ENCODE data around the gene GRAMD4. TPM values are rescaled to one million over a fixed set of nuclear protein-coding genes. Genes with fewer than 3 reads are reported as not detected.

GRAMD4 gene
- total RNA-seq, 1 experiment from 2014 or later, result 19.8 TPM

- no peak overlapping the region for H3K23ac ChIP-seq (ENCODE audit: insufficient read length, low read depth, low read length)
- H2BK5ac ChIP-seq (ENCODE audit: insufficient read length, low read length), result no peak overlapping the region
- no peak for DNase-seq
- no peak overlapping the region for H2AFZ ChIP-seq (ENCODE audit: low read length)
- no peak overlapping the region for H2BK20ac ChIP-seq (ENCODE audit: low read depth, low read length, poor library complexity, severe bottlenecking)
- H3K14ac ChIP-seq (ENCODE audit: insufficient read depth, low read length), result peak overlapping the region; percentile 60; the same call in 1 of the 2 replicates
- H3K4me1 ChIP-seq (ENCODE audit: insufficient read depth, low read length), result no peaks in the 10 kb centered on the region; the same call in 1 of the 2 replicates
- no peak overlapping the region for H2BK15ac ChIP-seq (ENCODE audit: low read depth, low read length)
- no peak overlapping the region for H3K18ac ChIP-seq (ENCODE audit: insufficient read length, low read depth, low read length)
- H4K8ac ChIP-seq (replicated peaks; ENCODE audit: insufficient read length, low read depth, low read length), result no peak overlapping the region
- no peak overlapping the region for H2AK5ac ChIP-seq (ENCODE audit: insufficient read length, low read length)
- Mint-ChIP-seq H3K4me3 (no peak overlapping the region), H3K36me3 (ENCODE audit: insufficient read depth in 1 of 3, low read depth in 3 of 3) (peaks cover 0 to 4% (median 0%) of the 10 kb centered on the region in 3 experiments; a peak in 2 of 7 replicates), H3K27me3 (ENCODE audit: low read depth) (no peaks in the 10 kb centered on the region), H3K4me1 (peaks cover 19 to 25% of the 10 kb centered on the region in 2 experiments), H3K9me3 (no peaks in the 10 kb centered on the region; a peak in 1 of 5 replicates), H3K27ac (peak overlapping the region; percentile 52 to 86 (median 63); a peak in 4 of 7 replicates)
- no peaks in the 10 kb centered on the region for H3K9me3 ChIP-seq (ENCODE audit: control insufficient read depth, low read depth, low read length)
- H3K56ac ChIP-seq (ENCODE audit: insufficient read length, low read depth, low read length), result no peak overlapping the region
- no peaks in the 10 kb centered on the region for H3K79me2 ChIP-seq (ENCODE audit: insufficient read depth, low read length)
- H4K91ac ChIP-seq (ENCODE audit: insufficient read length, low read depth, low read length), result no peak overlapping the region
- no CpG with 5 or more reads among the region's 17 CpGs for WGBS (ENCODE audit: extremely low coverage, insufficient read length, low lambda C conversion rate)
- no peaks in the 10 kb centered on the region for H3K27me3 ChIP-seq (ENCODE audit: insufficient read depth, low read length)
- no peak overlapping the region for H2BK120ac ChIP-seq (ENCODE audit: low read depth, low read length, poor library complexity, severe bottlenecking)
- no peak overlapping the region for H4K5ac ChIP-seq (ENCODE audit: insufficient read length, low read depth, low read length)
- H3T11ph ChIP-seq (ENCODE audit: low read length), result no peak overlapping the region
- TF ChIP-seq, protein P1, sequence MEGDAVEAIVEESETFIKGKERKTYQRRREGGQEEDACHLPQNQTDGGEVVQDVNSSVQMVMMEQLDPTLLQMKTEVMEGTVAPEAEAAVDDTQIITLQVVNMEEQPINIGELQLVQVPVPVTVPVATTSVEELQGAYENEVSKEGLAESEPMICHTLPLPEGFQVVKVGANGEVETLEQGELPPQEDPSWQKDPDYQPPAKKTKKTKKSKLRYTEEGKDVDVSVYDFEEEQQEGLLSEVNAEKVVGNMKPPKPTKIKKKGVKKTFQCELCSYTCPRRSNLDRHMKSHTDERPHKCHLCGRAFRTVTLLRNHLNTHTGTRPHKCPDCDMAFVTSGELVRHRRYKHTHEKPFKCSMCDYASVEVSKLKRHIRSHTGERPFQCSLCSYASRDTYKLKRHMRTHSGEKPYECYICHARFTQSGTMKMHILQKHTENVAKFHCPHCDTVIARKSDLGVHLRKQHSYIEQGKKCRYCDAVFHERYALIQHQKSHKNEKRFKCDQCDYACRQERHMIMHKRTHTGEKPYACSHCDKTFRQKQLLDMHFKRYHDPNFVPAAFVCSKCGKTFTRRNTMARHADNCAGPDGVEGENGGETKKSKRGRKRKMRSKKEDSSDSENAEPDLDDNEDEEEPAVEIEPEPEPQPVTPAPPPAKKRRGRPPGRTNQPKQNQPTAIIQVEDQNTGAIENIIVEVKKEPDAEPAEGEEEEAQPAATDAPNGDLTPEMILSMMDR (conservative IDR thresholded peaks at IDR 0.05), result no peak
- H3K4ac ChIP-seq (ENCODE audit: low read depth, low read length), result no peak overlapping the region
- H3K27ac ChIP-seq (ENCODE audit: insufficient read length, low read depth, low read length), result no peak overlapping the region
- no peak overlapping the region for H3K4me2 ChIP-seq (ENCODE audit: insufficient read depth, insufficient read length, low read length)
- no peaks in the 10 kb centered on the region for H3K79me1 ChIP-seq (ENCODE audit: insufficient read depth, low read depth, low read length, poor library complexity, severe bottlenecking)
- no peaks in the 10 kb centered on the region for H3K23me2 ChIP-seq (ENCODE audit: insufficient read length, low read depth, low read length, poor library complexity, severe bottlenecking)
- H3K9ac ChIP-seq (ENCODE audit: extremely low read depth, insufficient read length, low read length), result no peak overlapping the region
- no peaks in the 10 kb centered on the region for H4K20me1 ChIP-seq (ENCODE audit: control insufficient read depth, insufficient read depth, insufficient read length)
- H2BK12ac ChIP-seq (ENCODE audit: insufficient read length, low read depth, low read length), result no peak overlapping the region
Measured at GRCh38 chr22:46609175-46609690, 11.0 kb upstream of the GRAMD4 start.

Data from H9 (cell line).